WERI-Rb-1 (cell line): ENCODE data around the gene APBA2.

Experiments
- DNase-seq: peaks from one replicate; pipeline ENCODE4 v3.0.0-alpha.2; 2020
- H3K27ac ChIP-seq: fragments of 250-450 bp; sonication (Bioruptor Pico); 2 replicates; pipeline ENCODE4 v1.5.1; 2020; ENCODE audit warnings: mild to moderate bottlenecking, moderate library complexity
- H3K27me3 ChIP-seq: fragments of 250-450 bp; sonication (Bioruptor Pico); 2 replicates; pipeline ENCODE4 v1.5.1; 2021; ENCODE audit warnings: mild to moderate bottlenecking, low read depth, moderate library complexity; ENCODE audit not compliant: insufficient read depth, severe bottlenecking
- H3K36me3 ChIP-seq: fragments of 250-450 bp; sonication (Bioruptor Pico); 2 replicates; pipeline ENCODE4 v1.5.1; 2020; ENCODE audit warnings: mild to moderate bottlenecking, moderate library complexity
- H3K4me3 ChIP-seq: 2 replicates; pipeline ENCODE4 v1.5.1; 2011; ENCODE audit warnings: low read depth, mild to moderate bottlenecking, control low read depth, low read length
- H3K9me3 ChIP-seq: fragments of 250-450 bp; sonication (Bioruptor Pico); 2 replicates; pipeline ENCODE4 v1.5.1; 2021; ENCODE audit warnings: mild to moderate bottlenecking, moderate library complexity; ENCODE audit not compliant: severe bottlenecking
- TF ChIP-seq, protein P1 (sequence below): IDR thresholded peaks from 2 replicates; pipeline ENCODE4 v1.5.1; 2011; ENCODE audit warnings: low read depth, mild to moderate bottlenecking, control low read depth, inconsistent platforms, low read length

APBA2 gene

DNA sequence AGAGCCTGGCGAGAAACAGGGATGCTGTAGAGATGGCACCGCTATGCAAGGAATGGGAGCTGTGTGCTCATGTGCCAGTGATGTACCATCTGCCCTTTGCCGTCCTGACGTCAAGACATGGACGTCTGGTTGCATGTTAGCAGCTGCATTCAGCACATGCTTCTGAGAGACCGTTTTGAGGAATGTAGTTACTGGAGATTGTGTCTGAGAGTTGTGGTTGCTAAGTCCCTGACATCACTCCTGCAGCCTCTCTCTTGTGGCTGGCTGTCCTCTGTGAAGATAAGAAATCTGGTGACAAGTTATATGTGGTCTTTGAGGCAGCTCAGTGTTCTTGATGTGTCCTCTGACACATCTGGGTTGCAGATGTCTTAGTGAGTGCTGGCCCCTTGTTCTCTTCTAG lies 165.1 kb downstream of the APBA2 start:
- DNase-seq, result no peak
- Histone ChIP-seq H3K9me3 (no peaks in the 10 kb centered on the region), H3K27ac (no peak overlapping the region), H3K4me3 (no peak overlapping the region), H3K27me3 (no peaks in the 10 kb centered on the region), H3K36me3 (no peaks in the 10 kb centered on the region)
- TF ChIP-seq, protein P1, sequence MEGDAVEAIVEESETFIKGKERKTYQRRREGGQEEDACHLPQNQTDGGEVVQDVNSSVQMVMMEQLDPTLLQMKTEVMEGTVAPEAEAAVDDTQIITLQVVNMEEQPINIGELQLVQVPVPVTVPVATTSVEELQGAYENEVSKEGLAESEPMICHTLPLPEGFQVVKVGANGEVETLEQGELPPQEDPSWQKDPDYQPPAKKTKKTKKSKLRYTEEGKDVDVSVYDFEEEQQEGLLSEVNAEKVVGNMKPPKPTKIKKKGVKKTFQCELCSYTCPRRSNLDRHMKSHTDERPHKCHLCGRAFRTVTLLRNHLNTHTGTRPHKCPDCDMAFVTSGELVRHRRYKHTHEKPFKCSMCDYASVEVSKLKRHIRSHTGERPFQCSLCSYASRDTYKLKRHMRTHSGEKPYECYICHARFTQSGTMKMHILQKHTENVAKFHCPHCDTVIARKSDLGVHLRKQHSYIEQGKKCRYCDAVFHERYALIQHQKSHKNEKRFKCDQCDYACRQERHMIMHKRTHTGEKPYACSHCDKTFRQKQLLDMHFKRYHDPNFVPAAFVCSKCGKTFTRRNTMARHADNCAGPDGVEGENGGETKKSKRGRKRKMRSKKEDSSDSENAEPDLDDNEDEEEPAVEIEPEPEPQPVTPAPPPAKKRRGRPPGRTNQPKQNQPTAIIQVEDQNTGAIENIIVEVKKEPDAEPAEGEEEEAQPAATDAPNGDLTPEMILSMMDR, result no peak

DNA sequence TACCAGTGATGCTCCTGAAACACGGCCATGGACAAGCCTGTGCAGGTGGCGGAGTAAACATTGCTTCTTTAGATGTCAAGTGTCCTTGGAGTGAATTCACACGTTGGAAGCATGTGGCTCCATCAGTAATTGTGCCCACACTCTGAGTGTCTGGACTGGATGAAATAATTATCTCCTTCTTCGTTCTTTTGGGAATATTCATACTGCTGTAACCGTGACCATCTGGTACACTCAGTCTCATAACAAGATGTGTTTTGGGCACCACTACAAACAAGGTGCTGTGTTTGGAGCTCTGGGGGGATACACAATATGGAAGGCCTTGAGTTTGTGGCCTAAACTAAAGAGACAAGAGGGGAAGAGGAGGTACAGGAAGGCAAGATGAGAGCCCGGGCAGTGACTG lies 165.6 kb downstream of the APBA2 start:
- H3K4me3 ChIP-seq, result no peak overlapping the region
- DNase-seq, result no peak
- TF ChIP-seq, protein P1, result no peak
- no peaks in the 10 kb centered on the region for H3K27me3 ChIP-seq
- no peak overlapping the region for H3K27ac ChIP-seq
- H3K9me3 ChIP-seq, result no peaks in the 10 kb centered on the region
- no peaks in the 10 kb centered on the region for H3K36me3 ChIP-seq

DNA sequence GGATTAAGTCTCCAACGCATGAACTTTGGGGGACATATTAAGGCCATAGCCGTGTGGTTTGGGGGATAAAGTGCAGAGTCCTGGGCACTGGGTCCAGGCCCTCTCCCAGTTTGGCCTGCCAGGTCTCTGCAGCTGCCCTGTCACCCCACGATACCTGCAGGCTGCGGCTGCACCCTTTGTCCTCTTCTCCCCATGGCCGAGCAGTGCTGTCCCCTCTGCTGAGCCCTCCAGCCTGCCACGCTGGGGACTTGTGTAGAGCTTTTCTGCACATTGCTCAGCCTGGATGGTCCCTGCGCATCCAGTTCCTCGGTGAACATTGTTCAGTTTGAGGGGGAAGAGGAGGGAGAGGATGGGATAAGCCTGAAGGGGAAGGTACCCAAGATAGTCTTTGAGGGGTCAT lies 167.2 kb downstream of the APBA2 start:
- Histone ChIP-seq H3K9me3 (no peaks in the 10 kb centered on the region), H3K36me3 (no peaks in the 10 kb centered on the region), H3K27ac (no peak overlapping the region), H3K4me3 (no peak overlapping the region), H3K27me3 (no peaks in the 10 kb centered on the region)
- TF ChIP-seq, protein P1, result no peak
- DNase-seq, result no peak

DNA sequence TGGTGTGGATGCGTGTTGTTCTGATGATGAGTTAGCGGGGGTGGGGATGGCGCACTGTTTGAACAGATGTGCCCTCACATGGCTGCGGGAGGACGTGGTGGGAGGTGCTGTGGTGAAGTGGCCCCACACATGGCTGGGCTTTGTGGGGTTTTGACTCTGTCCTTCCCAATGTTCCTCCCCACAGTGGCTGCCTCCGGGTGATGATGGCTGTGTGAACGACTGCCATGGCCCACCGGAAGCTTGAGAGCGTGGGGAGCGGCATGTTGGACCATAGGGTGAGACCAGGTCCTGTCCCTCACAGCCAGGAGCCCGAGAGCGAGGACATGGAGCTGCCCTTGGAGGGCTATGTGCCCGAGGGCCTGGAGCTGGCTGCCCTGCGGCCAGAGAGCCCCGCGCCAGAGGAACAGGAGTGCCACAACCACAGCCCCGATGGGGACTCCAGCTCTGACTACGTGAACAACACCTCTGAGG lies 167.9 kb downstream of the APBA2 start:
- TF ChIP-seq, protein P1, result no peak
- H3K4me3 ChIP-seq, result no peak overlapping the region
- no peaks in the 10 kb centered on the region for H3K9me3 ChIP-seq
- no peaks in the 10 kb centered on the region for H3K36me3 ChIP-seq
- no peak overlapping the region for H3K27ac ChIP-seq
- DNase-seq, result no peak
- H3K27me3 ChIP-seq, result no peaks in the 10 kb centered on the region

DNA sequence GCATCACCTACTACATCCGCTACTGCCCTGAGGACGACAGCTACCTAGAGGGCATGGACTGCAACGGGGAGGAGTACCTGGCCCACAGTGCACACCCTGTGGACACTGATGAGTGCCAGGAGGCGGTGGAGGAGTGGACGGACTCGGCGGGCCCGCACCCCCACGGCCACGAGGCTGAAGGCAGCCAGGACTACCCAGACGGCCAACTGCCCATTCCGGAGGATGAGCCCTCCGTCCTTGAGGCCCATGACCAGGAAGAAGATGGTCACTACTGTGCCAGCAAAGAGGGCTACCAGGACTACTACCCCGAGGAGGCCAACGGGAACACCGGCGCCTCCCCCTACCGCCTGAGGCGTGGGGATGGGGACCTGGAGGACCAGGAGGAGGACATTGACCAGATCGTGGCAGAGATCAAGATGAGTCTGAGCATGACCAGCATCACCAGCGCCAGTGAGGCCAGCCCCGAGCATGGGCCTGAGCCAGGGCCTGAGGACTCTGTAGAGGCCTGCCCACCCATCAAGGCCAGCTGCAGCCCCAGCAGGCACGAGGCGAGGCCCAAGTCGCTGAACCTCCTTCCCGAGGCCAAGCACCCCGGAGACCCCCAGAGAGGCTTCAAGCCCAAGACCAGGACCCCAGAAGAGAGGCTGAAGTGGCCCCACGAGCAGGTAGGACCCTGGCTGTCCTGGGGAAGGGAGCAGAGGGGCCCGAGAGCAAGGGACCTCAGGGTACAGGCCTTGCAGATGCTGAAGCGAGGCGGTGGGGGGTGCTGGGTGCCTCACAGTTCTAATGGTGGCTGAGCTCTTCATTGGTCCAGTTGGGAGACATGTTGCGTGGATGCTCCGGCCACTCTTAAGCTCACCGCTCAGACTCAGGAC lies 168.6 kb downstream of the APBA2 start:
- Histone ChIP-seq H3K9me3 (no peaks in the 10 kb centered on the region), H3K36me3 (no peaks in the 10 kb centered on the region), H3K27me3 (no peaks in the 10 kb centered on the region), H3K4me3 (no peak overlapping the region), H3K27ac (no peak overlapping the region)
- DNase-seq, result no peak
- TF ChIP-seq, protein P1, result no peak
